Tibial nerve (tissue), 4 donors: ENCODE data around the gene PET100. TPM values are rescaled to one million over a fixed set of nuclear protein-coding genes. Genes with fewer than 3 reads are reported as not detected.

Experiments used
- DNase-seq, 2 donors: peaks; one replicate each; pipeline ENCODE4 v3.0.0-alpha.2; 2019; ENCODE audit warnings: low spot score in 2 of 2
- H3K27ac ChIP-seq, 4 donors: fragments of 200-600 bp; sonication (generic) in 3 of 4; one replicate each; pipeline ENCODE4 v1.5.1; 2017 to 2019; ENCODE audit warnings: mild to moderate bottlenecking in 1 of 4
- H3K27me3 ChIP-seq, 2 donors: fragments of 200-600 bp; sonication (generic) in 1 of 2; one replicate each; pipeline versions ENCODE4 v1.5.1 to v1.6.0; 2017 to 2019
- H3K36me3 ChIP-seq, 3 donors: fragments of 200-600 bp; sonication (generic); one replicate each; pipeline ENCODE4 v1.5.1; 2018 to 2019
- H3K4me1 ChIP-seq, 4 donors: fragments of 200-600 bp; sonication (generic) in 3 of 4; one replicate each; pipeline ENCODE4 v1.5.1; 2017 to 2019
- H3K4me3 ChIP-seq, 4 donors: fragments of 200-600 bp; sonication (generic) in 3 of 4; one replicate each; pipeline ENCODE4 v1.5.1; 2017 to 2019; ENCODE audit warnings: mild to moderate bottlenecking in 1 of 4, moderate library complexity in 1 of 4
- H3K9me3 ChIP-seq, 4 donors: fragments of 200-600 bp; sonication (generic) in 3 of 4; one replicate each; pipeline ENCODE4 v1.5.1; 2017 to 2019
- CTCF ChIP-seq, 5 experiments: fragments of 200-600 bp in 3 of 5; fragments of 450-650 bp in 2 of 5; sonication (generic) in 3 of 5; IDR thresholded peaks; one replicate each; pipeline ENCODE4 v1.5.1; 2016 to 2019; ENCODE audit warnings: antibody characterized with exemption in 5 of 5, mild to moderate bottlenecking in 3 of 5, moderate library complexity in 2 of 5
- EP300 ChIP-seq, 2 donors: sonication (generic); formaldehyde crosslinking; IDR thresholded peaks; one replicate each; pipeline ENCODE4 v1.6.1; 2017; ENCODE audit warnings: antibody characterized with exemption in 2 of 2, mild to moderate bottlenecking in 1 of 2
- POLR2A ChIP-seq, 2 donors: fragments of 450-650 bp; IDR thresholded peaks; one replicate each; pipeline ENCODE4 v1.6.1; 2017; ENCODE audit warnings: antibody characterized with exemption in 2 of 2, mild to moderate bottlenecking in 2 of 2, moderate library complexity in 2 of 2
- WGBS, 2 donors: methylation state at CpG; one replicate each; pipeline ENCODE4 v1.1.5; 2018; 5-methylcytosine and 5-hydroxymethylcytosine counted together
- total RNA-seq, 4 donors: library from RNA; depleted of rRNA; stranded (reverse); fragments of >200 nt; gene quantifications; one replicate each; pipeline ENCODE4 v1.1.0, GENCODE V29; 2016

The PET100 gene
- total RNA-seq, 4 donors from 2014 or later = 10.8 to 39.9 (median 30.6) TPM

DNA sequence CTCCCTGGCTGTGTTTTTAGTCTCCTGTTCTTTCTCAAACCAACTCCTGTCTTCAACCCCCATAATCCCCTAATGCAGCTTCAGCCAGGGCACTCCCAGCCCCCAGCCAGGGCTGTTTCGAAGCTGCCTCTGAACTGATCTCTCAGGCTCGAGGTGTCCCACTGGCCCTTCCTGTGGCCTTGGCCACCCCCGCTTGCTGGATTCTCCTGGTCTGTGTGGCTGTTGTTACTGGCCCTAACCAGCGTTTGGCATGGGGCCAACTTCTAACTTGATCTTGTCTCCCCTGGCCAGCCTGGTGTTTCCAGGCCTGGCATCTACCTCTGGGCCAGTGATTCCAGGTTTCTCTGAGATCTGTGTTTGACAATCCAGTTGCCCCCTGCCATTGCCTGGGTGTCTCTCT, 11.2 kb upstream of the PET100 start:
- Histone ChIP-seq H3K36me3 (peaks cover 10 to 70% (median 38%) of the 10 kb centered on the region in 3 donors), H3K4me3 (no peak overlapping the region), H3K4me1 (peaks cover 0 to 8% (median 0%) of the 10 kb centered on the region in 4 donors), H3K27ac (no peak overlapping the region), H3K27me3 (no peaks in the 10 kb centered on the region), H3K9me3 (no peaks in the 10 kb centered on the region)
- TF ChIP-seq POLR2A (IDR thresholded peaks at IDR 0.05) (no peak), EP300 (IDR thresholded peaks at IDR 0.05) (no peak), CTCF (IDR thresholded peaks at IDR 0.05) (no peak)
- WGBS, 2 donors = 70 to 71% methylated on average over 4 of the region's 4 CpGs
- no peak for DNase-seq

DNA sequence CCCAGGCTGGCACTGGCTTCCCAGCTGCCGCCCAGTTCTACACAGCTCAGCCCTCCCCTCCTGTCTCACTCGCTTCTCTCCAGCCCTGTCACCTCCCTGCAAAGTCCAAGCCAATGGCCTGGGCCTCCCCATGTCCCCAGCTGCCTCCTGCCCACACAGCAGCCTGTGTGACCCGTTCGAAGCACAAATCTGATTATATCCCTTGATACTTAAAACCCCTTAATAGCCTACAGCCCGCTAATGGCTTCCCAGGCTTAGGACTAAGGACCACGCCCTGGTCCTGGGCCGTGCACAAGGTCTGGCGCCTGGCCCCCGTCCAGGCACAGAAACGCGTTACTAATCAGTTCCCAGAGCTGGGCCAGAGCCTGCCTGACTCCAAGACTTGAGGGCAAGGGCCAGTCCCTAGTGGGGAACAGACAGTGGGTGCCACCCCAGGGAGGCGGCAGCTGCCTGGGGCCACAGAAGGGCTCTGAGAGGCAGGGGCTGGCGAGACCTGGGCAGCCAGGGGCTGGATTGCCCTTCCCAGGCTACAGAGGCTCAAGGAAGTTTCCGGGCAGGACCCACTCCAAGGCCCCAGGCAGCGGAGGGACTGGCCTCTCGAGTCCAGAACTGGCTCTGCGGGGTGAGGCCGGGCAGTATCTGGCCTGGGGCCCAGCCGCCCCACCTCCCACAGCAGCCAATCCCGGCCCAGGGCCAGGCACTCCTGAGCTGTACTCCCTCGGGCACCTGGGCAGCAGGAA, 10.7 kb upstream of the PET100 start:
- TF ChIP-seq POLR2A (IDR thresholded peaks at IDR 0.05) (no peak), EP300 (IDR thresholded peaks at IDR 0.05) (no peak)
- no peak for DNase-seq
- WGBS, 2 donors = 78 to 82% methylated on average over 11 to 20 of the region's 21 CpGs
- H3K36me3 ChIP-seq = peaks cover 10 to 76% (median 43%) of the 10 kb centered on the region in 3 donors
- H3K27me3 ChIP-seq = no peaks in the 10 kb centered on the region
- peaks cover 0 to 8% (median 0%) of the 10 kb centered on the region in 4 donors for H3K4me1 ChIP-seq
- no peak overlapping the region for H3K27ac ChIP-seq
- H3K9me3 ChIP-seq = no peaks in the 10 kb centered on the region
- H3K4me3 ChIP-seq = no peak overlapping the region

DNA sequence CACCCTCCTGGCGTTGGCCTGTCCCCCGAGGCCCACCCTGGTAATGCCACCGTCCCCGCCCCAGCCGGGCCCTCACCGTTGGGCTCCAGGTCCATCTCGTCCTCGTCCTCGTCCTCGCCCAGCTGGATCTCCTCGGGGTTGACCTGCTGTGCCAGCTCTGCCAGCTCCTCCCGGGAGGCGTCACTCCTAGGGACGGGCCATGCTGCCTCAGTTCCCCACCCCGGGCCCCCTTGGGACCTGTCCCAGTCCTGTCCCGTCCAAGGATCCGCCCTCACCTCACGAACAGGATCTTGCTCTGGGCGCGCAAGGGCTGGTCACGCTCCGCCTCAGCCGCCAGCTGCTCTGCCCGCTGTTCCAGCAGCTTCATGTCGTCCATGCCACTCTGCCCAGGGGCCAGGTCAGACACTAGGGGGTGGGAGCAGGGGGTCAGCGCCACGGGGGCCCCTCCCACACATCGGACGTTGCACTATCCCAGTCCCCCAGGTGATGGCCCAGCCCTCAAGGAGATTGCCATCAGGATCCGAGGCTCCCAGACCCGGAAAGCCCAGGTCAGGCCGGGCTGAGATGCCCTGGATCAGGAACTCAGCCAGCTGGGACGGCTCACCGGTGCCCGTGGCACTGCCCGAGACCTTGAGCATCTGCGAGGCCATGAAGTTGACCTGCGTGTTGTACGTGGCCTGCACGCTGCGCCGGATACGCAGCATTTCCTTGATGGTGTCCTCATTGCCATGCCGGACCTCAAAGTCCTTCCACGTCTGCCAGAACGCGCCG, 9.7 kb upstream of the PET100 start:
- WGBS, 2 donors = 90 to 93% methylated on average over 34 to 35 of the region's 48 CpGs
- Histone ChIP-seq H3K4me3 (no peak overlapping the region), H3K9me3 (no peaks in the 10 kb centered on the region), H3K27ac (no peak overlapping the region), H3K36me3 (peaks cover 10 to 86% (median 43%) of the 10 kb centered on the region in 3 donors), H3K4me1 (peaks cover 0 to 8% (median 0%) of the 10 kb centered on the region in 4 donors), H3K27me3 (no peaks in the 10 kb centered on the region)
- no peak for DNase-seq
- TF ChIP-seq POLR2A (IDR thresholded peaks at IDR 0.05) (no peak), CTCF (IDR thresholded peaks at IDR 0.05) (no peak), EP300 (IDR thresholded peaks at IDR 0.05) (no peak)

- TF ChIP-seq POLR2A (IDR thresholded peaks at IDR 0.05) (no peak), EP300 (IDR thresholded peaks at IDR 0.05) (no peak), CTCF (IDR thresholded peaks at IDR 0.05) (no peak)
- H3K27me3 ChIP-seq = no peaks in the 10 kb centered on the region
- H3K27ac ChIP-seq = no peak overlapping the region
- H3K4me3 ChIP-seq = no peak overlapping the region
- no peak for DNase-seq
- no peaks in the 10 kb centered on the region for H3K9me3 ChIP-seq
- peaks cover 12 to 94% (median 43%) of the 10 kb centered on the region in 3 donors for H3K36me3 ChIP-seq
- WGBS, 2 donors = 93 to 94% methylated on average over 36 to 45 of the region's 57 CpGs
- peaks cover 0 to 8% (median 0%) of the 10 kb centered on the region in 4 donors for H3K4me1 ChIP-seq
Observed at GRCh38 chr19:7620442-7621412, 8.9 kb upstream of the PET100 start.
